ENCODE results near the gene ARHGAP4.

Gene ARHGAP4

GRCh38 chrX:153905481-153906095 is 20.5 kb downstream of the ARHGAP4 start:
- no peak for DNase-seq (ENCODE audit: low read depth)

- DNase-seq (ENCODE audit: low read depth), result no peak
Observed at GRCh38 chrX:153903991-153904957, 21.8 kb downstream of the ARHGAP4 start, which contains the start of gene AVPR2. Gene AVPR2 (plus strand): TSS chrX:153904673. CDS start chrX:153905146, 473 bp downstream.

- no peak for DNase-seq (ENCODE audit: low read depth)
Observed at GRCh38 chrX:153903238-153903980, 22.7 kb downstream of the ARHGAP4 start.

GRCh38 chrX:153902385-153902784 is 23.7 kb downstream of the ARHGAP4 start:
- no peak for DNase-seq (ENCODE audit: low read depth)

- no peak for DNase-seq (ENCODE audit: low read depth)
Observed at GRCh38 chrX:153901753-153902140, 24.3 kb downstream of the ARHGAP4 start.

- DNase-seq (ENCODE audit: low read depth), result no peak
Observed at GRCh38 chrX:153900831-153901752, 25.0 kb downstream of the ARHGAP4 start.

GRCh38 chrX:153897899-153898298 is 28.2 kb downstream of the ARHGAP4 start:
- DNase-seq (ENCODE audit: low read depth), result no peak

GRCh38 chrX:153889123-153889522 is 36.9 kb downstream of the ARHGAP4 start:
- no peak for DNase-seq (ENCODE audit: low read depth)

GRCh38 chrX:153888344-153888743 is 37.7 kb downstream of the ARHGAP4 start:
- DNase-seq (ENCODE audit: low read depth), result no peak

GRCh38 chrX:153887385-153887784 is 38.7 kb downstream of the ARHGAP4 start:
- no peak for DNase-seq (ENCODE audit: low read depth)

- no peak for DNase-seq (ENCODE audit: low read depth)
Observed at GRCh38 chrX:153886915-153887314, 39.1 kb downstream of the ARHGAP4 start.

GRCh38 chrX:153885968-153886903 is 39.8 kb downstream of the ARHGAP4 start, which contains the start of gene L1CAM:
Gene L1CAM (minus strand): TSS chrX:153886173. CDS start chrX:153875836, 10,337 bp downstream.
- no peak for DNase-seq (ENCODE audit: low read depth)

- DNase-seq (ENCODE audit: low read depth), result no peak
Observed at GRCh38 chrX:153885208-153885787, 40.8 kb downstream of the ARHGAP4 start.

- no peak for DNase-seq (ENCODE audit: low read depth)
Observed at GRCh38 chrX:153884590-153884989, 41.5 kb downstream of the ARHGAP4 start.

- no peak for DNase-seq (ENCODE audit: low read depth)
Observed at GRCh38 chrX:153884136-153884535, 41.9 kb downstream of the ARHGAP4 start.

- no peak for DNase-seq (ENCODE audit: low read depth)
Observed at GRCh38 chrX:153883163-153883843, 42.8 kb downstream of the ARHGAP4 start.

GRCh38 chrX:153882557-153882956 is 43.5 kb downstream of the ARHGAP4 start:
- DNase-seq (ENCODE audit: low read depth), result no peak

GRCh38 chrX:153882086-153882498 is 44.0 kb downstream of the ARHGAP4 start:
- no peak for DNase-seq (ENCODE audit: low read depth)

- DNase-seq (ENCODE audit: low read depth), result no peak
Observed at GRCh38 chrX:153881281-153881680, 44.8 kb downstream of the ARHGAP4 start.
